CD4-positive, alpha-beta T cell (primary cell): ENCODE measurements around the gene ATL2. TPM values are rescaled to one million over a fixed set of nuclear protein-coding genes. Genes with fewer than 3 reads are reported as not detected.

Experiments
- ATAC-seq: fragments of 200-7000 bp; cut with Tn5 transposase; one replicate; pipeline ENCODE4 v1.10.0; 2022; ENCODE audit warnings: mild to moderate bottlenecking; ENCODE audit not compliant: poor library complexity
- CTCF ChIA-PET: fragments of 350-600 bp; sonication (Branson Sonifier 250); formaldehyde crosslinking; loops from one replicate; lab custom pipeline; 2021; ENCODE audit warnings: antibody characterized with exemption, inconsistent platforms; lab: Charles Lee
- POLR2A ChIA-PET: fragments of 350-600 bp; sonication (Branson Sonifier 250); formaldehyde crosslinking; loops from one replicate; lab custom pipeline; 2021; ENCODE audit warnings: antibody characterized with exemption, inconsistent platforms; lab: Charles Lee
- DNase-seq, 14 experiments: peaks; one replicate each; pipeline ENCODE4 v3.0.0-alpha.2; 2013 to 2020; ENCODE audit warnings: mixed read lengths in 2 of 14
- H3K27ac ChIP-seq, 2 donors: one replicate each; pipeline versions ENCODE4 v1.5.1 to v1.7.0; 2013; ENCODE audit warnings: low read length in 2 of 2, low read depth in 1 of 2, mild to moderate bottlenecking in 1 of 2
- H3K27me3 ChIP-seq, 2 experiments: 1 replicate in 1 of 2; 2 replicates in 1 of 2; pipeline versions ENCODE4 v1.6.1 to v1.7.0; 2013; ENCODE audit warnings: low read length in 2 of 2, control low read depth in 1 of 2, mild to moderate bottlenecking in 1 of 2, moderate library complexity in 1 of 2; ENCODE audit not compliant: insufficient read depth in 2 of 2, control insufficient read depth in 1 of 2
- H3K36me3 ChIP-seq: one replicate; pipeline ENCODE4 v1.6.1; 2013; ENCODE audit warnings: low read length, control low read depth; ENCODE audit not compliant: insufficient read depth
- H3K4me1 ChIP-seq: one replicate; pipeline ENCODE4 v1.6.1; 2013; ENCODE audit warnings: low read length, control low read depth; ENCODE audit not compliant: insufficient read depth
- H3K4me3 ChIP-seq: one replicate; pipeline ENCODE4 v1.5.1; 2013; ENCODE audit warnings: mild to moderate bottlenecking, low read length, moderate library complexity
- H3K9me3 ChIP-seq, 2 experiments: 1 replicate in 1 of 2; 2 replicates in 1 of 2; pipeline versions ENCODE4 v1.6.1 to v1.7.0; 2013; ENCODE audit warnings: low read length in 2 of 2, mild to moderate bottlenecking in 2 of 2, control low read depth in 1 of 2, moderate library complexity in 1 of 2; ENCODE audit not compliant: control insufficient read depth in 1 of 2, insufficient read depth in 1 of 2
- H3K27ac Mint-ChIP-seq: one replicate; pipeline ENCODE4 v1.8.0; 2020; ENCODE audit warnings: mixed read lengths
- H3K27me3 Mint-ChIP-seq: one replicate; pipeline ENCODE4 v1.8.0; 2021; ENCODE audit warnings: mixed read lengths
- H3K36me3 Mint-ChIP-seq: one replicate; pipeline ENCODE4 v1.8.0; 2021; ENCODE audit warnings: low read depth, mixed read lengths
- H3K4me1 Mint-ChIP-seq: one replicate; pipeline ENCODE4 v1.8.0; 2021; ENCODE audit warnings: low read depth, mixed read lengths
- H3K4me3 Mint-ChIP-seq: one replicate; pipeline ENCODE4 v1.8.0; 2020; ENCODE audit warnings: mild to moderate bottlenecking, mixed read lengths
- H3K9me3 Mint-ChIP-seq: one replicate; pipeline ENCODE4 v1.8.0; 2020; ENCODE audit warnings: mixed read lengths
- CTCF ChIP-seq: fragments of 200-600 bp; IDR thresholded peaks from one replicate; pipeline ENCODE4 v1.8.0; 2022; ENCODE audit warnings: antibody characterized with exemption, mild to moderate bottlenecking
- intact Hi-C, 2 experiments: fragments of 100-400 bp; cut with DNase I in 1 of 2; cut with micrococcal nuclease in 1 of 2; formaldehyde crosslinking; loops; one replicate each; pipeline versions ENCODE4 v1.15.1 to v1.9.0; 2023 to 2025; cut with DNase I, micrococcal nuclease
- total RNA-seq, 174 experiments: library from RNA in 2 of 174; stranded (reverse) in 2 of 174; gene quantifications; one replicate each; pipeline ENCODE4 v1.2.3 and lab custom pipeline; 2021 to 2026

ATL2 gene
- total RNA-seq, 2 experiments from 2014 or later: 85.5 to 91.7 TPM

GRCh38 chr2:38264396-38265221 is 112.5 kb downstream of the ATL2 start:
- no peak overlapping the region for H3K27ac Mint-ChIP-seq
- CTCF ChIA-PET: interaction anchor here (0.5 kb wide), 1 partner anchor 10 kb away, joined by 5 read pairs; no protein-coding TSS in a partner anchor
- TF ChIP-seq CTCF: no peak

GRCh38 chr2:38263293-38263692 is 113.8 kb downstream of the ATL2 start:
- no peaks in the 10 kb centered on the region for H3K27me3 ChIP-seq
- no peak overlapping the region for H3K4me3 Mint-ChIP-seq
- H3K4me3 ChIP-seq: no peak overlapping the region
- H3K27ac Mint-ChIP-seq: no peak overlapping the region
- no peaks in the 10 kb centered on the region for H3K36me3 ChIP-seq
- CTCF ChIA-PET: no interaction called here
- TF ChIP-seq CTCF: no peak
- peaks cover 5% of the 10 kb centered on the region for H3K4me1 ChIP-seq
- H3K9me3 Mint-ChIP-seq: no peaks in the 10 kb centered on the region
- POLR2A ChIA-PET: no interaction called here
- no peak for ATAC-seq
- peaks cover 5% of the 10 kb centered on the region for H3K4me1 Mint-ChIP-seq
- no peaks in the 10 kb centered on the region for H3K36me3 Mint-ChIP-seq
- intact Hi-C loops: no loop called here
- H3K27me3 Mint-ChIP-seq: peaks cover 2% of the 10 kb centered on the region
- H3K9me3 ChIP-seq: peaks cover 0 to 4% of the 10 kb centered on the region in 2 experiments
- no peak for DNase-seq
- no peak overlapping the region for H3K27ac ChIP-seq

More at GRCh38 chr2:38264396-38265221, 112.5 kb downstream of the ATL2 start:
- Mint-ChIP-seq H3K27me3 (no peaks in the 10 kb centered on the region), H3K36me3 (no peaks in the 10 kb centered on the region), H3K4me1 (peaks cover 5% of the 10 kb centered on the region), H3K4me3 (no peak overlapping the region), H3K9me3 (no peaks in the 10 kb centered on the region)
- Histone ChIP-seq H3K27me3 (no peaks in the 10 kb centered on the region), H3K4me1 (peaks cover 5% of the 10 kb centered on the region), H3K27ac (no peak overlapping the region), H3K9me3 (peaks cover 0 to 4% of the 10 kb centered on the region in 2 experiments), H3K4me3 (no peak overlapping the region), H3K36me3 (no peaks in the 10 kb centered on the region)
- ATAC-seq: no peak
- intact Hi-C loops: no loop called here
- POLR2A ChIA-PET: no interaction called here
- no peak for DNase-seq

- ATAC-seq (no peak), DNase-seq (no peak)
- Histone ChIP-seq H3K27me3 (no peaks in the 10 kb centered on the region), H3K4me3 (no peak overlapping the region), H3K4me1 (peaks cover 5% of the 10 kb centered on the region), H3K27ac (no peak overlapping the region), H3K9me3 (peaks cover 0 to 4% of the 10 kb centered on the region in 2 experiments), H3K36me3 (no peaks in the 10 kb centered on the region)
- Mint-ChIP-seq H3K27me3 (peaks cover 5% of the 10 kb centered on the region), H3K36me3 (no peaks in the 10 kb centered on the region), H3K4me3 (no peak overlapping the region), H3K9me3 (no peaks in the 10 kb centered on the region), H3K27ac (no peak overlapping the region), H3K4me1 (peaks cover 5% of the 10 kb centered on the region)
- TF ChIP-seq CTCF: no peak
- intact Hi-C loops: no loop called here
- CTCF ChIA-PET: no interaction called here
- POLR2A ChIA-PET: no interaction called here
Observed at GRCh38 chr2:38262069-38262871, 114.8 kb downstream of the ATL2 start.
